ENCODE data around the gene IDI1.
"Not testable (repeated sequence)": the region's sequence is repeated elsewhere in the genome, so short reads cannot be mapped to it uniquely, and the experiment has no call there.

IDI1 gene

GRCh38 chr10:1063232-1063865 is 14.4 kb upstream of the IDI1 start:
- FAIRE-seq, result no peak

- no peak for FAIRE-seq
Observed at GRCh38 chr10:1061930-1062774, 13.2 kb upstream of the IDI1 start.

- FAIRE-seq, result no peak
Observed at GRCh38 chr10:1059902-1060301, 11.0 kb upstream of the IDI1 start.

GRCh38 chr10:1058017-1058416 is 9.1 kb upstream of the IDI1 start:
- FAIRE-seq, result no peak

- no peak for FAIRE-seq
Observed at GRCh38 chr10:1057106-1057657, 8.3 kb upstream of the IDI1 start.

- FAIRE-seq, result no peak
Observed at GRCh38 chr10:1056326-1057105, 7.6 kb upstream of the IDI1 start, which contains the start of gene WDR37. Gene WDR37 (plus strand): TSS chr10:1056385. CDS start chr10:1072156, 15,771 bp downstream.

GRCh38 chr10:1054684-1055083 is 5.8 kb upstream of the IDI1 start:
- FAIRE-seq, result no peak

- FAIRE-seq, result no peak
Observed at GRCh38 chr10:1050554-1050953, 1.6 kb upstream of the IDI1 start.

- FAIRE-seq, result no peak
Observed at GRCh38 chr10:1050145-1050544, 1.2 kb upstream of the IDI1 start.

GRCh38 chr10:1049425-1049958 is 573 bp upstream of the IDI1 start:
- FAIRE-seq, result no peak

GRCh38 chr10:1048349-1048731 is 579 bp downstream of the IDI1 start:
- no peak for FAIRE-seq

- FAIRE-seq, result no peak
Observed at GRCh38 chr10:1047937-1048336, 982 bp downstream of the IDI1 start.

GRCh38 chr10:1045415-1045814 is 3.5 kb downstream of the IDI1 start:
- no peak for FAIRE-seq

- no peak for FAIRE-seq
Observed at GRCh38 chr10:1044964-1045363, 4.0 kb downstream of the IDI1 start.

GRCh38 chr10:1044146-1044545 is 4.8 kb downstream of the IDI1 start:
- FAIRE-seq, result no peak

GRCh38 chr10:1043532-1043995 is 5.4 kb downstream of the IDI1 start:
- FAIRE-seq, result no peak

GRCh38 chr10:1041514-1041913 is 7.4 kb downstream of the IDI1 start:
- FAIRE-seq, result no peak

- no peak for FAIRE-seq
Observed at GRCh38 chr10:1040133-1040532, 8.8 kb downstream of the IDI1 start.

- not testable (repeated sequence) for FAIRE-seq
Observed at GRCh38 chr10:1038769-1039168, 10.2 kb downstream of the IDI1 start.

GRCh38 chr10:1037098-1037497 is 11.8 kb downstream of the IDI1 start:
- no peak for FAIRE-seq

- FAIRE-seq, result no peak
Observed at GRCh38 chr10:1036341-1036791, 12.6 kb downstream of the IDI1 start.

GRCh38 chr10:1035201-1035600 is 13.7 kb downstream of the IDI1 start:
- no peak for FAIRE-seq

- FAIRE-seq, result no peak
Observed at GRCh38 chr10:1034758-1035157, 14.2 kb downstream of the IDI1 start.
